Astrocyte (in vitro differentiated cells and primary cell): ENCODE measurements around the gene BPTF.

Experiments used
- CTCF ChIP-seq: IDR thresholded peaks from 2 replicates; pipeline ENCODE4 v1.5.1; 2011; ENCODE audit warnings: low read depth, mild to moderate bottlenecking, inconsistent platforms, low read length, moderate library complexity; ENCODE audit not compliant: insufficient read depth
- EZH2 ChIP-seq: IDR thresholded peaks from 2 replicates; pipeline ENCODE4 v1.6.1; 2012; ENCODE audit warnings: mild to moderate bottlenecking, low read length, inconsistent platforms; ENCODE audit not compliant: insufficient read depth

DNA sequence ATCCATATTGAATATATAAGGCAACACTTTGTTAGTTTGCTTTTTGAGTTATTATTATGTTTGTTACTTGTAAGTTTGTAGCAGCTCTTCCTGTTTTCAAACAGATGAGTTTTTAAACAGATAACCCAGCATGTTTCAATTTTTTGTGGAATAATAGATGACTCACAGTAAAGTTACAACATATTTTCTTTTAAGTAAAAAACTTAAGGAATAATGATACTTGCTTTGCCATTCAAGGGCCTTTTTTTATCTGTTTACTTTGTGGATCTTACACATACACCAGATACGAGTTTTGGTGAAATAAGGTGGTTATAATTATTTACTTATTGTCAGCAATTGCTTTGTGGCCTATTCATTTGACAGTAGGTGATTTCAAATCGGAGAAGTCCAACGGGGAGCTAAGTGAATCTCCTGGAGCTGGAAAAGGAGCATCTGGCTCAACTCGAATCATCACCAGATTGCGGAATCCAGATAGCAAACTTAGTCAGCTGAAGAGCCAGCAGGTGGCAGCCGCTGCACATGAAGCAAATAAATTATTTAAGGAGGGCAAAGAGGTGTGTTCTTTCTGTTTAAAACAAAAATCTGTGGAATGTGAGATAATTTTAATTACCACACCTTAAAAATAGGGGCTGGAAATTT lies 66.3 kb downstream of the BPTF start:
- peak; percentile 26 for TF ChIP-seq CTCF
- TF ChIP-seq EZH2, result no peak
